GM21529 (cell line): ENCODE results near the gene COPZ2.
"Not testable (repeated sequence)": the region's sequence is repeated elsewhere in the genome, so short reads cannot be mapped to it uniquely, and the experiment has no call there.

Experiments used
- ATAC-seq: cut with Tn5 transposase; IDR thresholded peaks from one replicate; pipeline ENCODE4 v1.9.1; 2021; ENCODE audit not compliant: unreplicated experiment

The COPZ2 gene

GRCh38 chr17:47988445-47988844 lies 49.2 kb downstream of the COPZ2 start:
- not testable (repeated sequence) for ATAC-seq

DNA sequence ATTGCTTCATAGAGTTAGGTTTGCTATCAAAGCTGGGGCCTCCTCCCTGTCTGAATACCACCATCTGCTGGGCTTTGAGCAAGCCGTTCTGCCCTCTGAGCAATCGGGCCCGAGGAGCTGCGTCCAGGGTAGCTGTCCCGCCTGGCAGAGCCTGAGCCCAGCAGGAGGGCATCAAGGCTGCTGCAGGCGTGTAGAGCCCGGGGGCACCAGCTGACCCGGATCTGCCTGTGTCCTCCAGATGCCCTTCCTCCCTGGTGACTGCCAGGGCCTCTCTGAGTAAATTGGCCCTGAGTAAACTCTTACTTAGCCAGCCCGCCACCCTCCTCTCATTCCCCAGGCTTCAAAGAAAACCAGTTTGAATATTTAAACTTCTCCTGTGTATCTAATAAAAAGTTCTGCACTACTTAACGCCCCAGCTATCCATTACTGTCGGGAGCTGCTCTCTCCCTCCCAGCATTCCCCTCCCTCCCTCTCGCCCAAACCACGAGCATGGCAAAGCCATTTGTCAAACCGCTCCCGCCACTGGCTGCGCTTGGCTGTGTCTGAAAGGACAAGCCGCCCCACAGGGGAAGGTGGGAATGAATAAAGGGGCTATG lies 50.3 kb downstream of the COPZ2 start:
- ATAC-seq: no peak

GRCh38 chr17:47986520-47986919 lies 51.1 kb downstream of the COPZ2 start:
- ATAC-seq: no peak

DNA sequence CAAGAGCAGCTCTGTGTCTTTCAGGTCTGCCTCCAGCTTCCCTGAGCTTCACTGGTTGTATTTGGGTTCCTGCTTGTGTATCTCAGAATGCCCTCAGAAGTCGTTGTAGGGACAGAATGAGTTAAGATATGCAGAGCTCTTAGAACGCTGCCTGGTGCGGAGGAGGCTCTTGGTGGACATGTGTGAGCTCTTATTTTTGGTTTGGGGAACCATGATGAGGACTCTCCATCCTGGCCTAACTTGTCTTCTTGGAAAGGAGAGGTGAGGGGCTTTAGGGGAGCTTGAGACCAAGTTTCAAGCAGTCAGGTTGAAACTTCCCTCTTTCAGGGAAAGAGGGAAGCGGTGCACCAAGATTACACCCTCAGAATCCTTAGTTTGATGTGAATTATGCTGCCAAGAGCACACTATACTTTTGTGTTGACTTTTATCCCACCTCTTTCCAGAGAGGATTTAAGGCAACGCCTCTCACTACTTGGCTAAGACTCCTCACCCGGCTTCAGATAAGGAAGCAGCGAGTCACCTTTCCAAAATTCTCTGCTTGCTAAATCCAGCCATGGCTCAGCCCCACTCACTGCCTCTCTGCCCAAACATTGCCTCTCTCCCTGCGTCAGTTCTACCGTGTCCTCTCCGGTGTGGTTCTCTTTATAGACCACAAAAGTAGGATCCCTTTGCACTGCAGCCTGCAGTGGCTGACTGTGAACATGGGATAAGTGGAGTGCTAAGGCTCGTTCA lies 53.9 kb downstream of the COPZ2 start:
- ATAC-seq: no peak

GRCh38 chr17:47982645-47983390 lies 54.8 kb downstream of the COPZ2 start:
- ATAC-seq: no peak

GRCh38 chr17:47982091-47982617 lies 55.4 kb downstream of the COPZ2 start:
- ATAC-seq: no peak

DNA sequence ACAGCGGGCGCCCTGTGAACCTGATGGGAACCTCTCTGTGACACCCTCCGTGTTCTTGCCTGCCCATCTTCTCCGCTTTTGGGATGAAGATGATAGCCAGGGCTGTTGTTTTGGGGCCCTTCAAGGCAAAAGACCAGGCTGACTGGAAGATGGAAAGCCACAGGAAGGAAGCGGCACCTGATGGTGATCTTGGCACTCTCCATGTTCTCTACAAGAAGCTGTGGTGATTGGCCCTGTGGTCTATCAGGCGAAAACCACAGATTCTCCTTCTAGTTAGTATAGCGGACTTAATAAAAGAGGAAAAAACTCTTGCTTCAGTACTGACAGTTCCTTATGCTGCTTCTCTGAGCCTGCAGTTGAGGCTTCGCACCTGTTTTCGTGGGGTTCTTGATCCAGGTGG lies 56.1 kb downstream of the COPZ2 start:
- no peak for ATAC-seq

DNA sequence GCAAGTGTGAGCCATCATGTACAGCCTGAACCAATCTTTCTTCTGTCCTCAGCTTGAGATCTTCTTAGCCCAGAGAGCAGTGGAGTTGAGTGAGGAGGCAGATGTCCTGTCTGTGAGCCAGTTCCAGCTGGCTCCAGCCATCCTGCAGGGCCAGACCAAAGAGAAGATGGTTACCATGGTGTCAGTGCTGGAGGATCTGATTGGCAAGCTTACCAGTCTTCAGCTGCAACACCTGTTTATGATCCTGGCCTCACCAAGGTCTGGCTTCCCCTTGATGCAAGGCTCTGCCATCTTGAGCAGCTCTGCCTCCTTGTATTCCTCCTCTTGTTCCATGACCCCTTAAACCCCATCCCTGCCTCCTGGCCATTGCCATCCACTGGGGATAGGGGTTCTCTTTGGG lies 57.1 kb downstream of the COPZ2 start:
- no peak for ATAC-seq

- no peak for ATAC-seq
Measured at GRCh38 chr17:47978324-47978723, 59.3 kb downstream of the COPZ2 start.
